ENCODE results near the gene CUBN. TPM values are rescaled to one million over a fixed set of nuclear protein-coding genes. Genes with fewer than 3 reads are reported as not detected.
A peak's percentile ranks its signal among the peaks of the same experiment; 100 is the strongest.

The CUBN gene
- polyA plus RNA-seq, 4 donors, result 100 to 272 (median 187) TPM

GRCh38 chr10:16965740-16966447 is 163.7 kb downstream of the CUBN start:
- DNase-seq (ENCODE audit: low read depth in 4 of 4, low spot score in 2 of 4), result no peak

- no peak for DNase-seq (ENCODE audit: low read depth in 4 of 4, low spot score in 2 of 4)
These were observed 164.3 kb downstream of the CUBN start for GRCh38 chr10:16965344-16965616.

GRCh38 chr10:16964576-16965343 is 164.9 kb downstream of the CUBN start:
- DNase-seq (ENCODE audit: low read depth in 4 of 4, low spot score in 2 of 4), result no peak

GRCh38 chr10:16960551-16960950 is 169.1 kb downstream of the CUBN start:
- no peak for DNase-seq (ENCODE audit: low read depth in 4 of 4, low spot score in 2 of 4)

GRCh38 chr10:16957038-16957437 is 172.6 kb downstream of the CUBN start:
- no peak for DNase-seq (ENCODE audit: low read depth in 4 of 4, low spot score in 2 of 4)

GRCh38 chr10:16954280-16955030 is 175.2 kb downstream of the CUBN start:
- no peak for DNase-seq (ENCODE audit: low read depth in 4 of 4, low spot score in 2 of 4)

GRCh38 chr10:16953270-16953669 is 176.3 kb downstream of the CUBN start:
- no peak for DNase-seq (ENCODE audit: low read depth in 4 of 4, low spot score in 2 of 4)

- no peak for DNase-seq (ENCODE audit: low read depth in 4 of 4, low spot score in 2 of 4)
These were observed 177.0 kb downstream of the CUBN start for GRCh38 chr10:16952610-16953009.

- DNase-seq (ENCODE audit: low read depth in 4 of 4, low spot score in 2 of 4), result no peak
These were observed 177.5 kb downstream of the CUBN start for GRCh38 chr10:16952080-16952479.

- peak in 1 of 4 donors; percentile 68 for DNase-seq (ENCODE audit: low read depth in 4 of 4, low spot score in 2 of 4)
These were observed 178.7 kb downstream of the CUBN start for GRCh38 chr10:16950656-16951601.

GRCh38 chr10:16949816-16950215 is 179.8 kb downstream of the CUBN start:
- no peak for DNase-seq (ENCODE audit: low read depth in 4 of 4, low spot score in 2 of 4)

- no peak for DNase-seq (ENCODE audit: low read depth in 4 of 4, low spot score in 2 of 4)
These were observed 181.2 kb downstream of the CUBN start for GRCh38 chr10:16948361-16948760.

- DNase-seq (ENCODE audit: low read depth in 4 of 4, low spot score in 2 of 4), result no peak
These were observed 182.5 kb downstream of the CUBN start for GRCh38 chr10:16947069-16947468.

GRCh38 chr10:16945593-16945992 is 184.0 kb downstream of the CUBN start:
- no peak for DNase-seq (ENCODE audit: low read depth in 4 of 4, low spot score in 2 of 4)

GRCh38 chr10:16944986-16945385 is 184.6 kb downstream of the CUBN start:
- DNase-seq (ENCODE audit: low read depth in 4 of 4, low spot score in 2 of 4), result no peak

GRCh38 chr10:16944402-16944801 is 185.2 kb downstream of the CUBN start:
- DNase-seq (ENCODE audit: low read depth in 4 of 4, low spot score in 2 of 4), result no peak

- no peak for DNase-seq (ENCODE audit: low read depth in 4 of 4, low spot score in 2 of 4)
These were observed 186.0 kb downstream of the CUBN start for GRCh38 chr10:16943295-16944285.

- DNase-seq (ENCODE audit: low read depth in 4 of 4, low spot score in 2 of 4), result no peak
These were observed 187.1 kb downstream of the CUBN start for GRCh38 chr10:16942381-16943078.

- DNase-seq (ENCODE audit: low read depth in 4 of 4, low spot score in 2 of 4), result no peak
These were observed 187.7 kb downstream of the CUBN start for GRCh38 chr10:16941870-16942269.

Data from left renal cortex interstitium (tissue), 4 donors.